Psoas muscle (tissue), 8 donors: Measurements from ENCODE around the gene ZSCAN25. TPM values are rescaled to one million over a fixed set of nuclear protein-coding genes. Genes with fewer than 3 reads are reported as not detected.
"Not testable (repeated sequence)": the region's sequence is repeated elsewhere in the genome, so short reads cannot be mapped to it uniquely, and the experiment has no call there.

Source experiments
- ATAC-seq, 4 donors: fragments of 200-7000 bp; cut with Tn5 transposase; one replicate each; pipeline ENCODE4 v1.9.1; 2020; ENCODE audit warnings: moderate library complexity in 3 of 4, mild to moderate bottlenecking in 2 of 4
- DNase-seq, 2 donors: peaks; one replicate each; pipeline ENCODE4 v3.0.0-alpha.2; 2020
- H3K27ac ChIP-seq: fragments of 200-600 bp; one replicate; pipeline ENCODE4 v1.8.0; 2022
- H3K27me3 ChIP-seq, 3 donors: fragments of 200-600 bp in 1 of 3; one replicate each; pipeline versions ENCODE4 v1.6.1 to v1.8.0; 2013 to 2022; ENCODE audit warnings: low read length in 2 of 3, mild to moderate bottlenecking in 2 of 3, moderate library complexity in 1 of 3; ENCODE audit not compliant: insufficient read depth in 3 of 3
- H3K36me3 ChIP-seq, 2 donors: fragments of 200-600 bp in 1 of 2; one replicate each; pipeline versions ENCODE4 v1.6.1 to v1.8.0; 2013 to 2022; ENCODE audit warnings: low read depth in 1 of 2, mild to moderate bottlenecking in 1 of 2, moderate library complexity in 1 of 2; ENCODE audit not compliant: insufficient read depth in 1 of 2
- H3K4me1 ChIP-seq: fragments of 200-600 bp; one replicate; pipeline ENCODE4 v1.8.0; 2022
- H3K4me3 ChIP-seq: fragments of 200-600 bp; one replicate; pipeline ENCODE4 v1.8.0; 2022; ENCODE audit warnings: mild to moderate bottlenecking
- H3K9me3 ChIP-seq: fragments of 200-600 bp; one replicate; pipeline ENCODE4 v1.8.0; 2022
- CTCF ChIP-seq: fragments of 200-600 bp; IDR thresholded peaks from one replicate; pipeline ENCODE4 v1.8.0; 2022; ENCODE audit warnings: antibody characterized with exemption
- WGBS, 3 donors: extraction: QIAGEN DNeasy Blood & Tissue Kit; methylation state at CpG; one replicate each; pipeline versions ENCODE4 v1.1.6 to v1.1.7; 2013; 5-methylcytosine and 5-hydroxymethylcytosine counted together
- intact Hi-C, 2 donors: fragments of 100-400 bp; cut with DNase I; formaldehyde crosslinking; loops; one replicate each; pipeline versions ENCODE4 v1.11.0 to v1.14.2; 2022
- polyA plus RNA-seq, 3 donors: library from polyadenylated mRNA; stranded (reverse); fragments of 200-250 nt; gene quantifications; one replicate each; pipeline ENCODE4 v1.2.3, GENCODE V29; 2013
- total RNA-seq, 4 donors: library from RNA; stranded (reverse); fragmentation: NEBNext Ultra II Directional in 2 of 4; extraction: Animal tissue kit (Norgen Biotek cat#: 25700) in 2 of 4; gene quantifications; one replicate each; pipeline versions ENCODE4 v1.2.1 to v1.2.4, GENCODE V29; 2021 to 2023
- donor health status: healthy with polysubstance abuse.
- donor health status: DM: no; HTN: no; CAD: no; lungs with moderate emphysema.
- donor health status: Bipolar disorder and iron deficiency.
- donor health status: healthy.
- donor health status: DM: yes; HTN: yes; CAD: no.
- donor health status: DM: no; HTN: no; CAD: no.
- donor health status: DM: no; HTN: no; CAD: no.
- donor health status: DM: yes; HTN: yes; CAD: no.

Gene ZSCAN25
- total and polyA plus RNA-seq, 7 donors, result 2.6 to 10.5 (median 6.3) TPM

- Histone ChIP-seq H3K4me3 (peak overlapping the region; percentile 72), H3K27ac (no peak overlapping the region)
Measured at GRCh38 chr7:99579281-99579955, 37.3 kb upstream of the ZSCAN25 start.

GRCh38 chr7:99579956-99580777 lies 36.6 kb upstream of the ZSCAN25 start:
- DNase-seq (peak; percentile 38 to 63), ATAC-seq (peak; percentile 43 to 65 (median 60))
- Histone ChIP-seq H3K4me1 (peaks cover 14% of the 10 kb centered on the region), H3K4me3 (peak overlapping the region; percentile 72), H3K9me3 (no peaks in the 10 kb centered on the region), H3K27ac (no peak overlapping the region), H3K36me3 (no peaks in the 10 kb centered on the region), H3K27me3 (peaks cover 0 to 12% (median 5%) of the 10 kb centered on the region in 3 donors)
- peak; percentile 35 for TF ChIP-seq CTCF
- WGBS, 3 donors, result 1 to 2% (median 1%) methylated on average over 53 to 54 of the region's 54 CpGs
- intact Hi-C loops, result loop anchor here in 1 of 2 donors (5.0 kb wide), 1 partner anchor 642 kb away; no protein-coding TSS in a partner anchor

More at GRCh38 chr7:99579281-99579955, 37.3 kb upstream of the ZSCAN25 start:
- no peaks in the 10 kb centered on the region for H3K9me3 ChIP-seq
- H3K4me1 ChIP-seq, result peaks cover 14% of the 10 kb centered on the region
- ATAC-seq, result no peak
- WGBS, 3 donors, result 36 to 49% (median 40%) methylated on average over 10 of the region's 10 CpGs
- TF ChIP-seq CTCF, result no peak
- DNase-seq, result no peak
- intact Hi-C loops, result loop anchor here in 1 of 2 donors (5.0 kb wide), 1 partner anchor 643 kb away; no protein-coding TSS in a partner anchor
- peaks cover 0 to 12% (median 3%) of the 10 kb centered on the region in 3 donors for H3K27me3 ChIP-seq
- peaks cover 0 to 7% of the 10 kb centered on the region in 2 donors for H3K36me3 ChIP-seq

GRCh38 chr7:99580778-99581332 lies 35.9 kb upstream of the ZSCAN25 start:
- H3K27ac ChIP-seq, intact Hi-C loops, DNase-seq, H3K36me3 ChIP-seq, H3K9me3 ChIP-seq, ATAC-seq: not testable (repeated sequence)
- peak overlapping the region; percentile 72 for H3K4me3 ChIP-seq
- WGBS, 3 donors, result 48 to 58% (median 52%) methylated on average over 4 of the region's 4 CpGs
- peaks cover 0 to 12% (median 5%) of the 10 kb centered on the region in 3 donors for H3K27me3 ChIP-seq
- peaks cover 14% of the 10 kb centered on the region for H3K4me1 ChIP-seq

GRCh38 chr7:99588868-99589267 lies 27.9 kb upstream of the ZSCAN25 start:
- intact Hi-C loops, result no loop called here
- H3K27ac ChIP-seq, result no peak overlapping the region
- WGBS, 3 donors, result 74 to 84% (median 82%) methylated on average over 3 of the region's 3 CpGs
- TF ChIP-seq CTCF, result no peak
- ATAC-seq (no peak), DNase-seq (no peak)
- H3K4me3 ChIP-seq, result no peak overlapping the region
- peaks cover 2 to 6% (median 4%) of the 10 kb centered on the region in 3 donors for H3K27me3 ChIP-seq
- H3K36me3 ChIP-seq, result no peaks in the 10 kb centered on the region
- H3K9me3 ChIP-seq, result no peaks in the 10 kb centered on the region
- H3K4me1 ChIP-seq, result no peaks in the 10 kb centered on the region
